NCI-H128 (cell line): ENCODE data around the gene NANOS2.
A peak's percentile ranks its signal among the peaks of the same experiment; 100 is the strongest.

Experiments used
- DNase-seq: peaks from one replicate; lab custom pipeline; 2025; ENCODE audit not compliant: unreplicated experiment; lab: John Stamatoyannopoulos, UW

Gene NANOS2

DNA sequence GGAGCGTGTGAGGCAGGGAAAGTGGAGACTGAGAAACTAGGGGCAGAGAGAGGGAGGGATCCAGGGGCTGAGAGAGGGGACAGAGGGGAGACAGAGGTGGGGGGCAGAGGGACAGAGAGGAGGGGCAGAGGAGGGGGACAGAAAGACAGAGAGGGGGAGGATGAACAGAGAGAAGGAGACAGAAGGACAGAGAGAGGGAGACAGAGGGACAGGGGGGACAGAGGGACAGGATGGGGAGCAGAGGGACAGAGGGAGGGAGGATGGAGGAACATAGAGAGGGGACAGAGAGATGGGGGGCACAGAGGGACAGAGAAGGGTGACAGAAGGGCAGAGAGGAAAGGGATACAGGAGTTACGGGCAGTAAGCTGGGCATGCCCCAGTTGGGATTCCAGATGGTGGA lies 14.7 kb upstream of the NANOS2 start:
- no peak for DNase-seq

DNA sequence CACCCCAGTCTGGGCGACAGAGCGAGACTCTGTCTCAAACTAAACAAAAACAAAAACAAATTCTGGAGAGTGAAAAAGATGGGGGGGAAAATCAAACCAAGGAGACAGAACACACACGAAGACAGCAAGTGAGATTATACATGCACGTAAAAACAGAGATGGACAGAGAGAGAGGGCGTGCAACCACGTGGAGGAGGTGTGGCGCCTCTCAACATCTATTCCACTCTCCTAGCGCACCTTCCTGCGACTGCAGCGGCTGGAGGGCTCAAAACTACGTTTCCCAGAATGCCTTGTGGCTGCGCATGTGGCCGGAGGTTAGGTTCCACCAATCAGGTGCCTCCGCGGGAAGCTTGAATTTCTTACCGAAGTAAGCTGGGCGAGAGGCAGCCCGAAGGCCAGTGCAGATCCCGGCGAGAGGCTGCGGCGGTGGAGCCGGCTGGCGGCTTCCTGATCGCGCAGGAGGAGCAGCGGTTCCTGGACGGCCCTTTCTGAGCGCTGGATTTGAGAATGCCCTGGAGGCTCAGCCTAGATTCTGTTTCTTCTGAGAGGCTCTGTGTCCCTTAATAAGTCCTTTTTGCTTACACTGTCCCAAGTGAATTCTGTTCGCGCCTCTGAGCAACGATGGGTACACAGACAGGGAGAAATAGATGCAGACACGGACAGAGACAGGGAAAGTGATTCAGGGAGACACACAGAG lies 13.1 kb upstream of the NANOS2 start:
- peak; percentile 92 for DNase-seq

DNA sequence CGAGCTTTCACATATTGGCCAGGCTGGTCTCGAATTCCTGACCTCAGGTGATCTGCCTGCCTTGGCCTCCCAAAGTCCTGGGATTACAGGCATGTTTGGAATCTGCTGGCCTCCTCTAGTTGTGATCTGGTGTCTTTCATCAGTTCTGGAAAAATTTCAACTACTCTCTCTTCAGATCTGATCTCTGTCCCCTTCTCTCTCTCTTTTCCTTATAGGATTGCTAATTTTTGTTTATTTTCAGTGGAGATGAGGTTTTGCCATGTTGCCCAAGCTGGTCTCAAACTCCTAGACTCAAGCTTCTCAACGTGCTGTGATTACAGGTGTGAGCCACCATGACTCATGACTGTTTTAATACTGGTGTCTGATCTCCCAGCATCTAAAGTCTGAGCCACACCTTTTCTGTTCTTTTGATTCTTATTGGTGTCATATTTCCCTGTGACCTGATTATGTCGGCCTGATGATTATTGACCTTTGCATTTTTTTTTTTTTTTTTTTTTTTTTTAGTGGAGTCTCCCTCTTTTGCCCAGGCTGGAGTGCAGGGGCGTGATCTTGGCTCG lies 10.4 kb upstream of the NANOS2 start:
- no peak for DNase-seq

DNA sequence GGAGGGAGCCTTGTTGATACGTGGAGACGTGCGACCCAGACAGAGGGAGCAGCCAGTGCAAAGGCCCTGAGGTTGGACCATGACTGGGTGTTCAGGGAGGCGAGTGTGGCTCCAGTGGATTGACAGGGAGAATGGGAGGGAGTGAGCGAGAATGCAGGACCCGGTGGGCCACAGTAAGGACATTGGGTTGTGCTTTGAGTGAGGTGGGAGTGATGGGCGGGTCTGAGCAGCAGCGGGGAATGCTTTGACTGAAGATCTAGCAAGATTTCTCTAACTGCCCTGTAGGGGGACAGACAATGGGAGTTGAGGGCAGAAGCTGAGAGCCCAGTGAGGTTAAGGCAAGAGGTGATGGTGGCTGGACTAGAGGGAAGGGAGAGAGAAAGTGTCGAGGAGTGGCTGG lies 7.7 kb upstream of the NANOS2 start:
- DNase-seq, result no peak

DNA sequence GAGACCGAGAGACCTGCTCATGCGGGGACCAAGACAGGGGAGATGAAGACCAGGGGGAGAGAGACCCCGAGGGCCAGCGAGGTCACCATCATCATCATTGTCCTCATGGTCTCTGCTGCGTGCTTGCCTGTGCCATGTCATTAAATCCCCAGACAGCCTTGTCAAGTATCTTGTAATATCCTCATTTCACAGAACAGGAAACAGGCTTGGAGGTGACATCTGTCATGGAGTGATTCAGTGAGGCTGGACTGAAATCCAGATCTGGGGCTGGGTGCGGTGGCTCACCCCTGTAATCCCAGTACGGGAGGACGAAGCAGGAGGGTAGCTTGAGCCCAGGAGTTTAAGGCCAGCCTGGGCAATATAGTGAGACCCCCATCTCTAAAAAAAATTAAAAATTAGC lies 5.9 kb upstream of the NANOS2 start:
- no peak for DNase-seq

DNA sequence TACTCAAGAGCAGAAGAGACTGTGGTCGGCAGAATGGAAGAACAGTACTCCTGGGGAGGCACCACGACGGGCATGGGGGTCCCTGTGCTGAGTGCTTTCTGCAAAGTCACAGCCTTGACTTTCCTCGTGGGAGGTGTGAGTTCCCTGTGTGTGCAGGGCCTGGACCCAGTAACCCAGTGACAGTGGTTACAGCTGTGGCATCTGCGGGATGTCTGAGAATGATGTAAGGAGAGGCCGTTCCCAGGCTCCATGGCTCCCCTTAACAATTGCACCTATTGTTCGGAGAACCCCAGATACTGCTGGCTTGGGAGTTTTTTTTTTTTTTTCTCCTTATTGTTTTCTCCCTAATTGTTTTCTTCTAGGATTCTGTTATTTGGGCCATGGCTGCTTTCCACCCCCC lies 5.1 kb upstream of the NANOS2 start:
- DNase-seq, result no peak

DNA sequence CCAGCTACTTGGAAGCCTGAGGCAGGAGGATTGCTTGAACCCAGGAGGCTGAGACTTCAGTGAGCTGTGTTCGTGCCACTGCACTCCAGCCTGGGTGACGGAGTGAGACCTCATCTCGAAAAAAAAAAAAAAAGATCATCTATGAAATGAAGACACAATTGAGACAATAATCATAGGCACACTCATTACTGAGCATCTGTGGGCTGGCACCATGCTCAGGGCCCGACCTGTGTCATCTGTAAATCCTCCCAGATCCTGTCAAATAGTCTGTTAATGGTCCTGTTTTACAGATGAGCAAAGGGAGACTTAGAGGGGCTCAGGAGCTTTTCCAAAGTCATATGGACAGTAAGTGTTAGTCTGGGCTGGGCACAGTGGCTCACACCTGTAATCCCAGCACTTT lies 4.1 kb upstream of the NANOS2 start:
- no peak for DNase-seq

DNA sequence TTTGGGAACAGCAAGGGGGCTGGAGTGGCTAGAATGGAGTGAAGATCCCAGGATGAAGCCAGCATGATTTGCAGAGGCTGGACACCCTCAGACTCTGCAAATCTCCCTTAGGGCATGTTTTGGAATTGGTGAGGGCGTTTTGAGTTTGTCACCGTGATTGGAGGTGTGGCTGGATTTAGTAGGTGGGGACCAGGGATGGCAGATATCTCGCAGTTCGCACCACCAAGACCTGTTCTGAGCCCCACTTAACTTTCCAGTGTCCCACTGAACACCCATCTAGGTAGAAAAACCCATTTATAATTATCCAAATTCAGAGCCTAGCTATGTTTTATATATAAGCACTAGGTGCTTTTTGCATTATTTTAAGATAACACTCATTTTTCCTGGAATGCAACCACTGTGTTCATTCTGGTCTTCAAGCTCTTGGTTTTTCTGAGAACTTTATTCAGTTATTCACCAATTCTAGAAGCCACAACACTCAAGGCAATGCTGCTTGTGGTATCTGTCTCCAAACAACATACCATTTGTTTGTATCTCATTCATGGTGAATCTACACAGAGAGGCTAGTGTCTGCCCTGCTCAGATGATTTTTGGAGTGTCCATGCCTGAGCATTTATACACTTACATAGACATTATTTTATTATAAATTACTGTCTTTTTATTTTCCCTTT lies 3.0 kb upstream of the NANOS2 start:
- DNase-seq, result no peak

DNA sequence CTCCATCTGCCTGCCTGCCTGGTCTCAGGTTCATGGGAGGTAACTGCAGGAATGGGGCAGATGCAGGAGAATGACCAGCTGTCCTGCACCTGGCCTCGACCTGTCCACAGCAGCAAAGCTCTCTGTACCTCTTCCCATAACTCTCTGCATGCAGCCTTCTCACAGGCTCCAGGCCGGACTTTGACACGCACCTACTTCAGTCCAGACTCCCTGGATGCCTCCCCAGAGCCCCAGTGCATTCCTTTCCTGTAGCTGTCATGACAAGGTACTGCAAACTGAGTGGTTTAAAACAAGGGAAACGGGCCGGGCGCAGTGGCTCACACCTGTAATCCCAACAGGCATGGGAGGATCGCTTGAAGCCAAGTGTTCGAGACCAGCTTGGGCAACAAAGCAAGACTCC lies 3.3 kb downstream of the NANOS2 start:
- no peak for DNase-seq

DNA sequence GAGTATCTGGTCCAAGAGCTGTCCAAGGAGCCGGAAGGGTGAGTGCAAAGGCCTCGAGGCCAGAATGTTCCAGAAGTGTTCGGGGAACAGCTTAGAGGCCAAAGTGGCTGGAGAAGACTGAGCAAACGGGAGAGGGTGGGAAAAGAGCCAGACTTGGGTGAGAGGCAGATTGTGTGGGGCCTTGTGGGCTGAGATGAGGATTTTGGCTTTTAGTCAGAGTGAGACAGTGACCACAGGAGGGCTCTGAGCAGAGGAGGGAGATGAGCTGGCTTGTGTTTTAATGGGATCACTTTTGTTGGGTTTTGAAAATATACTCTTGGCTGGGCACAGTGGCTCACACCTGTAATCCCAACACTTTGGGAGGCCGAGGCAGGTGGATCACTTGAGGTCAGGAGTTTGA lies 5.6 kb downstream of the NANOS2 start:
- DNase-seq, result no peak

DNA sequence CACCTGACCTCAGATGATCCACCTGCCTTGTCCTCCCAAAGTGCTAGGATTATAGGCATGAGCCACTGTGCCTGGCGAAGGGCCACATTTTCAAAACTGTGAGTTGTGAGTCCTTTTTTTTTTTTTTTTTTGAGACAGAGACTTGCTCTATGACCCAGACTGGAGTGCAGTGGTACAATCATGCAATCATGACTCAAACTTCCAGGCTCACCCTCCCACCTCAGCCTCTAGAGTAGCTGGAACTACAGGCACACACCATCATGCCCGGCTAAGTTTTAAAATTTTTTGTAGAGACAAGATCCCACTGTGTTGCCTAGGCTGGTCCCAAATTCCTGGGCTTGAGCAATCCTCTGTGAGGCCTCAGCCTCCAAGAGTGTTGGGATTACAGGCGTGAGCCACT lies 8.4 kb downstream of the NANOS2 start:
- no peak for DNase-seq

DNA sequence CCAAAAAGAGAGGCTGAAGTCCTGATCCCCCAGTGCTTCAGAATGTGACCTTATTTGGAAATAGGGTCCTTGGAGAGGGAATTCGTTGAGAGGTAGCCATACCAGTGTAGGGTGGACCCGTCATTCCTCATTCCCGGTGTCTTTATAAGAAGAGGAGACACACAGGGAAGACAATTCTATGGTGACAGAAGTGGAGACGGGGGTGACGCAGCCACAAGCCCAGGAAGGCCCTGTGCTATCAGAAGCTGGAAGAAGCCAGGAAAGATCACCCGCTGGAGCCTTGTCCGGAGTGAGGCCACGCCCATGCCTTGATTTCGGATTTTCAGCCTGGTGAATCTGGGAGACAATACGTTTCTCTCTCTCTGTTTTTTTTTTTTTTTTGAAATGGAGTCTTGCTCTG lies 9.6 kb downstream of the NANOS2 start:
- DNase-seq, result no peak

DNA sequence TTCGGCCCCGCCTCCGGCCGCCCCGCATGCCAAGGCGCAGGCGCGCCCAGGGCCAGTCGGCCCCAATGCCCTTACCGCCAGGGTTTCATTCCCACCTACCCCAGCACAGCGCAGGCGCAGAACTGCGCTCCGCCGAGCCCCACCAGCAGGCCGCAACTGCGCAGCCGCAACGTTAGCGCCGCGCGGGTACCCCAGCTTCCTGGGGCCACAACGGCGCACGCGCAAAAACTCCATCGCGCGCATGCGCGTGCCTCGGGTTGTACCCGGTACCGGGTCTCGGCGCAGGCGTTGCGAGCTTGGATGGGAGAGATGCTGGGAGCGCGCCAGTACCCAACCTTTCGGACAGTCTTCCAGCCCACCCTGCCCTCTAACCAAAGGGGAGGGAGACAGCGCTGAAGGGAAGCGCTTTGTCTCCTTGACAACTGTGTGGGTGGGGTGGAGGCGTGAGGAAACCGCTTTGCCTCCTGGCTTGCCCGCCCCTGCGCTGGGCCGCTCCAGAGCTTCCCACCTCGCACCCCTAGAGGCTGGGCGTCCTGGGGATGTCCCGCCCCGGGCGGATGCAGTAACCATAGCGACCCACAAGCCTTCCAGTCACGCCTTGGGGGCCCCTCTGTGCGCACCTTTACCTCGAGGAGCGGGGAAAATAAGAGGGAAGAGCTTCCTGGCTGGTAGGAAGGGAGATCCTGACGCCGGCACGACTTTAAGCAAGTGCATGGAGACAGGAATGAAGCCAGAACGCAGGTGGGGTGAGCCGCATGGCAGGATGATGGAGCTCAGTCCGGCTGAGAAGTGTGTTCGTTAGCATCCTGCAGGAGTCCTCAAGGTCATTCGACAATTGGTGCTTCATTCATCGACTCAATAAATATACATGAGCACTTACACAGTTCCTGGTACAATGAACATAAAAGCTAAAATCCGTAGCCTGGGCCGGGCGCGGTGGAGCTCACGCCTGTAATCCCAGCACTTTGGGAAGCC lies 11.6 kb downstream of the NANOS2 start:
- peak; percentile 96 for DNase-seq

DNA sequence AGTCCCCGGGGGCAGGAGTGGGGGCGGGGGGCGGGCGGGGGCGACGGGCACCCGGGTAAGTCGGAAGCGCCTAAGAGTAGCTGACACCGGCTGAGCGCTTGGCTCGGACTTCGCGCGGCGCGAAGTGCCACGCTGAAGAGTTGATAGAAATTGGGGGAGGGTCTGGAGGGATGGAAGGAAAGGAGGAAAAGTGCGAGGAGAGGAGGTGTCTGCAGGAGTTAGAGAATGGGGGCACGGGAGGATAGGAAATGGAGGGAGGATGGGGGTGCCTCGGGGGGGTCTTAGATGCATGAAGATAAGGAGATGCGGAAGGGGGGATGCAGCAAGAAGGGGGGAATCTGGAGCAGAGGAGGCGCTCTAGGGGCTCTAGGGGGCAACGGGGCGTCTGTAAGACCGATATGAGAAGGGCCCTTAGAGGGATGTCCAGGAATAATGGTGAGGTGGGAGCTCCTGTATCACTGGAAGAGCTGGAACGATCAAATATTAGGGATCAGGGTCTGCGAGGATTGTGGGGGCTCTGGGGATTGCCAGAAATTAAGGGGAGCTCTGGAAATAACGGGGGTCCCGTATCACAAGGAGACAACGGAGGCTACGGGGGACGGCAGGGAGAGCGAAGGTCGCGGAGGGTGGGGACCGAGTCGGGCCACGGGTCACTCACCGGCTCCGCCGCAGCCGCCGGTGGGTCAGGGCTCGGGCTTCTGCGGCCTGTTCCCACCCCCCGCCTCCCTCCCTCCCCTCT lies 12.5 kb downstream of the NANOS2 start, which contains the start of gene MYPOP:
MYPOP (minus strand) TSS at position 702 of the 739 bp plus-strand sequence. CDS start 840 bp downstream, outside the sequence.
- DNase-seq, result no peak

DNA sequence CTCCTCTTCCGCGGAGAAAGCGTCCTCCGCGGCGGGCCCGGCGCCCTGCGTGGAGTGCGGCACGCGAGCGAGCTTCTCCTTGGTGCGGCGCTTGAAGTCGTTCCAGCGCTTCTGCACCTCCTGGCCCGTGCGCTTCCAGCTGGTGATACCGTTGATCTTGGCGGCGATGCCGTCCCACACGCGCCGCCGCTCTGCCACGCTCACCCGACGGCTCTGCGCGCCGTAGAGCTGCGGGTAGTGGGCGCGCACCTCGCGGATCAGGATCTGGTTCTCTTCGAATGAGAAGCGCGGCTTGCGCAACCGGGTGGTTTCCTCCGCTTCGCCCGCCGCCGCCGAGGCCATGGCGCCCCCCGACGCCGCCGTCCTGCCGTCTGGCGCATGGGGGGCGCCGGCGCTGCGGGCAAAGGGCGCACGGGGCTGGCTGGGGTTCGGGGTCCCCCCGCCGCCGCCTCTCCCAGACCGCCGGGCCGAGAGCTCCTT lies 13.1 kb downstream of the NANOS2 start:
- no peak for DNase-seq

DNA sequence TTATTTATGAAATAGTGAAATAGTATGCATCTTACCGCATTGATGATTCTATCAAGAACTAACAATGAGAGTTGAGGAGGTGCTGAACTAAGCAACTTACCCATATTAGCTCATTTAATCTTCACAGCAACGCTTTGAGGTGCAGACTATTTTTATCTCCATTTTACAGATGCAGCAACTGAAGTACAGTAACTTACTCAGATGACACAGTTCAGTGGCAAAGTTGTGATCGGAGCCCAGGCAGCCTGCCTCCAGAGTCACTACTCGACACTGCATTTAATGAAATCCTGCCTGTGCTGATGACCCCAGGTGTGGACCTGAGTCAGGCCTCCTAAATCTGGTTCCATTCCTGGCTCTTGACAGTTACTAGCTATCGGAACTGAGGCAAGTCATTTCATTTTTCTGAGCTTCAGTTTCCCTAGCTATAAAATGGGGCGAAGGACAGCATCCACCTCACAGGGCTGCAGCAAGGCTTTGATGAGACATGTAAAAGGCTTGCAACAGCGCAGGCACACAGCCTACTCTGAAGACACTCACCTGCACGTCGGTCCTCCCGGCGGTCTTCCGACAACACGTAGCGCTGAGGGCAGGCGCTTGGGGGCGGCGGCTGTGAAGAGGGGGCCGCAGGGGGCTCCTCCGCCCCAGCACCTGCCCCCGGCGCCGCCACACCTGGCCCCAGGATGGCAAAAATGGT lies 13.7 kb downstream of the NANOS2 start:
- no peak for DNase-seq

DNA sequence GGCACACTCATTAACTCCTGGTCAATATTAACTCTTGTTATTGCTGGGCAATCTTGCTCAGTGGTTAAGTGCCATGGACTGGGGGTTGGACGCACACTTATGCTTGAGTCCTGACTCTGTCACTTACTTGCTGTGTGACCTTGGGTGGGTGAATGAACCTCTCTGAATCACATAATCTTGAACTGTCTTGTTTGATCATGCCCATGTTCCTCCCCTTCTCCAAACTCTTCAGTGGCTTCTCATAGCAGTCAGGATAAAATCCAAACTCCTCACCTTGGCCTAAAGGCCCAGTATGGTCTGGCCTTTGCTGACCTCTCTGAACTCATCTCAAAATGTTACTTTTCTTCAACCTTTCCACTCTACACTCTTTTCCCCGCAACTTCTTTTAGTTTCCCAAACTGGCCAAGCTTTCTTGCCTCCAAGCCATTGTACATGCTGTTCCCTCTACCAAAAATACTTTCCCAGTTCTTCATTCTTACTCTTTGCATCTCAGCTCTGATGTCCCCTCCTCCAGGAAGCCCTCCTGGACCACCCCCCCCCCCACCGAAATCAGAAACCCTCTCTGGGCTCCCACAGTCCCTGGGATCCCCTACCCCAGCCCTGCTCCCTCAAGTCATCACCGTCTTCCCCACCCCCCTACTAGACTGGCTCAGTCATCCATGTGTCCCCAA lies 14.5 kb downstream of the NANOS2 start:
- DNase-seq, result no peak

DNA sequence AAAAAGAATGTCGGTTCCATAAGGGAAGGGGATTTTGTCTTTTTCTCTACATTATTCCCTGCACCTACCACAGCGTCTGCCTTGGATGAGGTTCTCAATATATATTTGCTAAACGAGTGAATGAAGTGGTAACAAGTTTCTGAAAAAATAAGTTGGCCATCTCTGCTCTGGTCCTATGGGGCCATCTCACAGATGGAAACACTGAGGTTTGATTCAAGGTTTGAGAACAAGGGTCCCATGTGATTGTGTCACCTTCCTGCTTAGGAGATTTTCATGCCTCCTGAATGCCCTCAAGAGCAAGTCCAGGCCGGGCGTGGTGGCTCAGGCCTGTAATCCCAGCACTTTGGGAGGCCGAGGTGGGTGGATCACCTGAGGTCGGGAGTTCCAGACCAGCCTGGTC lies 15.3 kb downstream of the NANOS2 start:
- DNase-seq, result no peak

DNA sequence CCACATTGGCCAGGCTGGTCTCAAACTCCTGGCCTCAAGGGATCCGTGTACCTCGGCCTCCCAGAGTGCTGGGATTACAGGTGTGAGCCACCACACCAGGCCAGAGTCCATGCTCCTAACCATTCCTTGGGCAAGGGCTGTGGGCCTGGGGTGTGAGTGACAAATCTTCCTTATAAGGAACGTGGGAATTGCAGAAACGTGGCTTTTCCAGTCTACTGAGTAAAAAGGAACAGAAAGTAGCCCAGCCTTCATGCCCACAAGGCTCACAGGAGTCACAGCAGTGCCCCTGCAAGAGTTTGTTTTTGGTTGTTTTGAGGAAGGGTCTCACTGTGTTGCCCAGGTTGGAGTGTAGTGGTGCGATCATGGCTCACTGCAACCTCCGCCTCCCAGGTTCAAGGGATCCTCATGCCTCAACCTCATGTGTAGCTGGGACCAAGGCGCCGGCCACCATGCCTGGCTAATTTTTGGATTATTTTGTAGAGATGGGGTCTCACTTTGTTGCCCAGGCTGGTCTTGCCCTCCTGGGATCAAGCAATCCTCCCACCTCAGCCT lies 17.2 kb downstream of the NANOS2 start:
- DNase-seq, result no peak
